GM11168 (cell line): ENCODE measurements around the gene NUP210.

Experiments used
- in situ Hi-C: fragments of 300-500 bp; cut with MboI; formaldehyde crosslinking; loops from one replicate; pipeline ENCODE4 v1.12.0; 2022; ENCODE audit warnings: low sequenced_read_pairs; ENCODE audit not compliant: unreplicated experiment

NUP210 gene

DNA sequence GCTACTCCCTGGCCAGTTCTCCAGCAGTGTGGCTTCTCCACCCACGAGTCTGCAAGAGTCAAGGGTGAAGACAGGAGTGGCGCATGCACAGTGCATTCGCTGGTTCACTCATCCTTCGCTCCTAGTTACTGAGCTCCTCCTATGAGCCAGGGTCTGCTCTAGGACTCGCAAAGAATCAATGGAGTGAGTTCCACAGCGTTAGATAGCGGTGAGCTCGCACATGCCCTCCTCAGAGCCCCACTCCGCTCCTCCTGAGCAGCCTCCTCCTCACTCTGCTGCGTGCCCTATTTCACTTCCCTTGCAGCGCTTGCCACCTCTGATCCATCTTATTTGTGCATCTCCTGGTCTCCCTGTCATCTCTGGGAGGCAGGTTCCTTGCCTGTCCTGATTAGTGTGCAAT is 63.0 kb downstream of the NUP210 start:
- in situ Hi-C loops: no loop called here

DNA sequence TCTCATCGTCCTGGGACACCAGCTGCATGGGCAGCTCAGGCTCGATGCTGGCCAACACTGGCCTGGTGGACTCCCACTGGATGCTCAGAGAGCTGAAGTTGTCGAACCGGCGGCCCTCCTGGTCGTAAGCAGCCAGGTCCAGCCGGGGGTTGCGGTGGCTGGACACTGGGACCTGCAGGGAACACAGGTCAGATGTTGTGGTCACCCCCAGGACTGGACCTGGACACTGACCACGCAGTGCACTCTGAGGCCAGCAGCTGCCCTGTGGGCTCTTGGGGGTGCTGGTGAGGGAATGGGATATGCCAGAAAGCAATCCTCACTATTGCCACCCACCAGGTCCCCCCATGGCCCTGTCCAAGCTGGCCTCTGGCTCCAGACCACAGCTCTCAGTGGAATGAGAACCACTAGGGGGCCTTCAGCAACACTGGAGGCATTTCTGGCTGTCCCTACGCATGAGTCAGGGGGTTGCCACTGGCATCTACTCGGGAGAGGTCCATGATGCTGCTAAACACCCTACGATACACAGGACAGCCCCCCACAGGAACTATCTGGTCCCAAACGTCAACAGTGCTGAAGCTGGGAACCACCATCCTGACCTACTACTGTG is 66.1 kb downstream of the NUP210 start:
- in situ Hi-C loops: no loop called here

DNA sequence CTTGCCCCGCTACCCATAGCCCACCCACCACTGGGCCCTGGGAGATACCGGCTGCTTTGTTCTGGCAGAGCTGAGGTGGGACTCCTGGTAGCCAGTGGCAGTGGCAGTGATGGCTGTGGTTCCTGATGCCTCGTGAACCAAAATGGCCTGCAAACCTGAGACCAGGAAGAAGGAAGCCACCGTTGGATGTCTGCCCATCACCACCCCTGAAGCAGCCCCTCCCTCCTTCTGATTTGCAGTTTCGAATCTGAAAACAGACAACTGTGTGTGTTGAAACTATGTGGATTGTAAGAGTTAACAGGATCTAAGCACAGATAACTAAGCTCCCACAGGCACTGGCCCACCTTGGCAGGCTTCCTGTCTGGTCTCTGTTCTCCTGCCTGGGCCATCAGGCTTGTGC is 66.6 kb downstream of the NUP210 start:
- in situ Hi-C loops: no loop called here

DNA sequence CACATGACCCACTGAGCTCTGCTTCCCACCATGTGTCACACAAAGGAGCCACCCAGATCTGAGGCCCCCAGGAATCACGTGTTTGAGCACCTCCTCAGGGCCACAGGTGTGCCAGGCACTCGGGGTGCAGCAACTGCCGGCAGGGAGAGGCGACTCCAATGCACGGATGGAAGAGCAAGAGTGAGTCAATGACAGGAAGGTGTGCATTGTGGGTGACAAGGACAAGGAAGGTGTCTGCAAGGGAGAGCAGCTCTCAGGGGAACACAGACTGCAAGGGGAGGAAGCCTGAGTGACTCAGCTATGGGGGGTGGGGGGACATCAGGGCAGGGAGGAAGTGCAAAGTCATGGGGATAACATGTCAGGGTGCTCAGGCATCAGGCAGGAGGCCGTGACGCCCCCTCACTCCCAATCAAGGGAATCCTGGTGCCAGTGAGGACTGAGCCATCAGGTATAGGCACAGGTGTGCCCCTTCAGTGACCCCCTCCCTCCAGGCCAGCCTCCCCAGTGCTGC is 67.4 kb downstream of the NUP210 start:
- in situ Hi-C loops: no loop called here

DNA sequence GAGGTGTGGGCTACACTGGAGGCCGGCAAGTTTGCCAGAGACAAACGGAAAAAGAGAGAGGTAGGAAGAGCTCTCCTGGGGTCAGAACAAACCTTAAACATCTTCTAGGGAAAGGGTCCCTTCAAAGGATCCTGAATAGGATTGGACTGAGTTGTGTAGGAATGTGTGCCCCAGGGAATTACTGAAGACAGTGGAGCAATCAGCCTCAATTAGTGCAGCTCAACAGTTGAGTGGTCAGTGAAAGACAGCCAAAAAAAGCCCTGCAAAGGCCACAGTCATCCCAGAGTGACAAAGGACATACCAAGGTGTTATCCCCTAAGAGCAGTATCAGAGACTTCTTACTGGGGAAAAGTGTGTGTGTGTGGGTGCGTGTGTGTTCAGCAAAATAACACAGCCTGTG is 70.3 kb downstream of the NUP210 start:
- in situ Hi-C loops: no loop called here

DNA sequence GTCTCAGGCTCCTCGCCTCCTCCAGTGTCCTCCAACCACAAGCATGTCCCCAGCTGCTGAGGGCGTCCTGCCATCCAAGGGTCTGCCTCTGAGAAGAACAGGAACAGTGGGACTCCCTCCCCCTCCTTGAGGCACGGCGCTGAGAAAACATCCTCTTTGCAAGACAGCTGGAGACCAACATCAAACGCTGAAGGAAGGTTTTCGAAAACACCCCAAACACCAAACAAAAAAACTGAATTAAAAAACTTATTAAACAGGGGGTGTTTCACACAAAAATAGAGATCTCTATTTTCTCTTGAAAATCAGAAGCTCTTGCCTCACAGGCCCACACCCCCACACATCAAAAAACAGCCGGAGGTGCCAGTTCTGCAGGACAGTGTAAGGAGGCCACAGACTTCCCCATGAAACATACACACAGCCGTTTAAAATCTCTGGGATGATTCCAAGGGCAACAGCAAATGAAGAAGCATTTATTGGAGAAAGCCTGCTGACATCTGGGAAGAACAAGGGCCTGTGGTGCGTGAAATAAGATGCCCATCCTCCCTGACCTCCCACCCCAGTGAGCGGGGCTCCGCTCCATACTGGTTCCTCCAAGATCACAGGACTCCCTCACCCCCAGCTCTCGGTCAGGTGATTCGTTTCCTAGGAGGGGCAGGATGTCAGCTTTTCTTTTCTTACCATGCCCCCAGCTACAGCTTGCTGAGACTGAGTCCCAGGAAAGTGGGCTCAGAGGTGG is 71.3 kb downstream of the NUP210 start:
- in situ Hi-C loops: no loop called here

DNA sequence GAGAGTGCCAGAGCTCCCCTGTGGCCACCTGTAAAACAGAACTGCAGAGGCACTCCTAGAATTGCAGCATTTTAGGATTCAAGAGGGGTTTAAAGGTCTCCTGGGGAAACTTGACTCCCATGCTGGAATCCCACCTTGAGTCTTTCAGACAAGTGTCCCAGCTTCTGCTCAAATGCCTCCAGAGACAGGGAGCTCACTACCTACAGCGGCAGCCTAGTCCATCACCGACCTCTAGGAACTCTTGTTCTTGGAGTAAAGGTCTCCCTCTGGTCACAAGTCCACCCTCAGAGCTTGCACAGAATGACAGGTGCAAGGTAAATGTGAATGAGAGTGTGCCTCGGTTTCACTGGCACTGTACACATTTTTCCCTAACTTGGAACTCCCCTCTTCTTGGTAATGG is 72.0 kb downstream of the NUP210 start:
- in situ Hi-C loops: no loop called here

DNA sequence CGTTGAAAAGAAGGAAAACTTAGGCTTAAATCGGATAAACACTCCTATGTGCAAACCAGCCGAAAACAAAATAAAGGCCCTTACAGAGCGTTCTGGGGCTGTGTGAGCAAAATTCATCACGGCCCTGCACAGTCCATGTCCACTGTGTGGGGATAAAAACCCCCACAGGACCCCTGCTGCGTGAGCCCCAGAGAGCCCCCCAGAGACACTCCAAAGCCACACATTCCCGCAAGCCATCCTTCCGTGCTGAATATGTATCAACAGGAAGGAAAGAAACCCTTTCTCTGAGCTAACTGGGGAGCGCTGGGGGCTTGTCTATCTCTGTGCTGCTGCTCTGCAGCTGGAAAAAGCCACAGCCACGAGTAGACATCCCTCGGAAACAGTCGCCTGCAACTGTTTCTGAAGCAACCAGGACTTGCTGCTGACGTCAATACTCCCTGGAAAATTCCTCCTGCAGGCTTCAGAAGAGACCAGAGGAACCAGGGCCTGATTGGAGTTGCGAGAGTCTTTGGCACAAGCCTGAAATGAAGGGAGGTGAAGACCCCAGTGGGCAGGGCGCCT is 72.7 kb downstream of the NUP210 start:
- in situ Hi-C loops: no loop called here

DNA sequence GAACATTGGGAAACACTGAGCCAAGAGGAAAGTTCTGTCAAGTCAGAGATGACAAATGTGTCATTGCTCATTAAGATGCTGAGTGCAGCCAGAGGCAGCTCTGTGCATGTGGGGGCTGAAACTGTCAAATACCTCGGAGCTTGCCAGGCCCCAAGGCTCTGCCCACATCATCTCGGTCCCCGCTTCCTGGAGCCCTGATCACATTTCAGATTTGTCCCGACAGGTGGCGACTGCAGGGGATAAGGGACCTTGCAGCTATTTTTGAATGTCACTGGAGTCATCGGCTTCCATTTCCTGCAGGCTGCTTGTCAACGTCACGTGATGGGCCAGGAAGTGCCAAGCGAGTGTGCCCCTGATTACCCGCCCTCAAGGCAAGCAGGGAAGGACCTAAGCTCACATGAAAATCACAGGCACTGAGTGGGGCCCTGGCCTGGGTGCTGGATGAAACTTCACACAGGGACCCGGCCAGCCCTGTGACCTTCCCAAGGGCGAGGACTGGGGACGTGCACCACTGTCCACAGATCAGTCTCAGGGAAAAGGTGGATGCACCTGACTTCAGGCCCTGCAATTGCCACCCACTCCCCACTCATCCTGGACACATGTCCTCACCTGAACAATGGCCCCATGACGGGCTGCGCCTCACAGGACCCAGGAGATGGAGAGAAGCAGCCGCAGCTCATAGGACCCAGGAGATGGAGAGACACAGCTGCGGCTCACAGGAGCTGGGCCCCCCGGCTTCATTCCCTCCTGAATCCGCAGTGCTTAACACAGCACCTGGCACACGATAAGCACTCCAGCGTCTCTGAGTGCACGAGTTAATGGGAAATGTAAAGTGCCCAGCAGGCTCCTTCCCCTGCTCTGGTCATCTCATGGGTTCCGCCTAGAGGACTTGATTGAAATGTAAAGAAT is 73.4 kb downstream of the NUP210 start:
- in situ Hi-C loops: no loop called here

DNA sequence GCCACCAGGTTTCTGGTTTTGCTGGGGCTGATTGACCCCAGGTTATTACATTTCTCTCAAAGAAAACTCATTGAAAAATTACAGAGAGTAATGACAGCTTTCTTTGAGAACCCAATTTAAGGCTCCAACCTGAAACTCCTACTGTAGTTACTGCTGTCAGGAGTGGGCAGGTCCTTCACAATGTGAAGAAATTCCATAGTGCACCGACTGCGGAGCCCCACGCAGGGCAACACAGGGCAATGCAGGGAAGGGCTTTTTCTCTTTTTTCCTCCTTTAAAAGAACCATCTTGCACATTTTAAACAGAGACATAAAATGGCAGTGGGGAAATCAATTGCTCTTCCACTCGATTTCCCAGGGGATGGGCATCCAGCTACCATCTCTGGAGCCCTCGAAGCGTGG is 74.3 kb downstream of the NUP210 start:
- in situ Hi-C loops: no loop called here

DNA sequence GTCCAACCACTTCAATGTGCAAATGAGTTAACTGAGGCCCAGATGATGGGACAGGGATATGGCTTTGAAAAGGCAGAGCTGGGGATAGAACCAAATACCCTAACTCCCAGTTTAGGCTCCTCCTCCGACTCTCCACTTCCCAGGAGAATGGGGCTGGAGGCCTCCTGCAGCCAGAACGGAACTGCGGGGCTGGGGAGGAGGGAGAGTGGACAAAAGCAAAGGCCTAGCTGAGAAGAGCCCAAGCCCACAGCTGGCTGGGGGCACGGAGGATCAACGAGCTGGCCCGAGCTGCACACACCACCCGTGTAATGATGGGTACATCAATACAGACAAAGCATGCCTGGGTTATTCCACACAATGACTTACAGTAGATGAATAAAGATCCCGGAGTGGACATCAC is 74.8 kb downstream of the NUP210 start:
- in situ Hi-C loops: no loop called here

DNA sequence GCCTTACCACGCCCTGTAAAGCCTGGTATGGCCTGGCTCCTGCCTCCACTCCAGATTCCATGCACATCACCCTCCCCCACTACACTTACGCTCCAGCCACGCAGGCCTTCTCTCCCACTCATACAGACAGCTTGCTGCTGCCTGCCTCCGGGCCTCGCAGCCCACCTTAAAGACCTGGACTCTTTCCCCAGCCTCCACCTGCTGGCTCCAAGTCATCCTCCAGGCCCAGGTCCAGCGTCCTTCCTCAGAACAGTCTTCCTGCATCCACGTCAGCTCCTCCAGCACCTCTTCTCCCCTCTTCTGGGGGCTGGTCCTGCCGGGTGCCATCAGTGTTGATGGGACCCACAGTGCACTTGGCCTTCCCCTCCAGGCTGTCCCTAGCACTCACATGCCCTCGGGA is 75.5 kb downstream of the NUP210 start:
- in situ Hi-C loops: no loop called here

DNA sequence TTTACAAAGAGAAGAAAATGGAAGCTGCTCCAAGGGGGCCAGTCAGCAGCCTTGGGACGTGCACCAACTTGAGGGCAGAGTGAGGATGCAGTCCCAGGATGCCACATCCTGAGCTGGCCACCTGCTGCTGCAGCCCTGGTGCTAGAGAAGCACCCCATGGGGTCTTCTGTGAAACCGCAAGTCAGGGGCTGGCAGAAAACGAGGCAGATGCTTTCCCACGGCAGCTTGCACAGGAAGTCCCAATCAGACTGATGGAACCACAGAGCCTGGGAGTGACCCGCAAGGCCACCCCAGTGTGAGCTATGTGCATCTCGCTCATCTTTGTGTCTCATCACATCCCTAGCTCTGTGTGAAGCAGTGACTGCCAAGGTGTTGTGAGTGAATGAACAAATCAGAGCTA is 76.5 kb downstream of the NUP210 start:
- in situ Hi-C loops: no loop called here

DNA sequence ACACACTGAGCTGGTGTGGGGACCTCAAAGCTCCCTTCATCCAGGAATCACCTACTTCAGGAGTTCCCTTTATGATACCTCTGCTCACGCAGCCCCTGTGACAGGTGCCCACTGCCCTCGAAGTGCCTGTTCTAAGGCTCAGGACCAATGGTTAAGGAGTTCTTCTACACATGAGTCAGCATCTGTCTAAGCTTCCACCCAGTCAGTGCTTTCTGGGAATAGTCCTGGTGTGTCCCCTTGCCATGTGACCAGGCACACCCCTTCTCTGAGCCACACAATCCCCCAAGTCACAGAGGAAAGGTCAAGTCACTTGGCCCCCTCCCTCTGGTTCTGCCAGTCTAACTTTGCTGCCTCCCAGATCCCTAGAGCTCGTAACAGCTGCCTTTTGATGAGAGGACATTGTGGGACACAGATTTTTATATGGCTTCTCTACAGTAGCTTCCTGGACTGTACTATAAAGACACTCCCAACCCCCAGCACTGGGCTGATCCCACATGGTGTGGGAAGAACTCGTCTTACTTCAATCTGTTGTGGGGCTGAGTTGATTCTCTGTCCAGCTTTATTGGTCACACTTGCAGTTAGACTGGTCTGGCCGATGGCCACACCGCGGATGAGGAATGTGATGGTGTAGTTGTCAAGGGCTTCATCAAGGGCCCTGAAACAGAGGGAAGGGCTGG is 78.8 kb downstream of the NUP210 start:
- in situ Hi-C loops: no loop called here

DNA sequence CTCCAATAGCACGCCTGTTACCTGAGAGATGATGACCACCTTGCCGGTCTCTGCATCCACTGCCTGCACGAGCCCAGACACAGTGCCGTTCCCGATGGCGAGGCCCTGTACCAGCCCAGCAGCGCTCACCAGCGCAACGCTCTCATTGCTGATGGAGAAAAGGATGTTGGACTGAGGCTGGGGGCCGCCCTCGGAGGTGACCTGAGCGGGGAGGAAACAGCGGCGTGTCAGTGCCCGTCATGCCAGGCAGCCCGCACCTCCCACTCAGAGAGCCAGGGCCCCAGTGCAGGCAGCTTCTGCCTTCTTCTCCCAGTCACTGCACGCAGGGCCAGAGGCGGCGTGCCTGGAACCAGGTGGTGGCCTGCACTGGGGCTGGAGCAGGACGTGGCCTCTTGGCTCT is 80.3 kb downstream of the NUP210 start:
- in situ Hi-C loops: no loop called here

DNA sequence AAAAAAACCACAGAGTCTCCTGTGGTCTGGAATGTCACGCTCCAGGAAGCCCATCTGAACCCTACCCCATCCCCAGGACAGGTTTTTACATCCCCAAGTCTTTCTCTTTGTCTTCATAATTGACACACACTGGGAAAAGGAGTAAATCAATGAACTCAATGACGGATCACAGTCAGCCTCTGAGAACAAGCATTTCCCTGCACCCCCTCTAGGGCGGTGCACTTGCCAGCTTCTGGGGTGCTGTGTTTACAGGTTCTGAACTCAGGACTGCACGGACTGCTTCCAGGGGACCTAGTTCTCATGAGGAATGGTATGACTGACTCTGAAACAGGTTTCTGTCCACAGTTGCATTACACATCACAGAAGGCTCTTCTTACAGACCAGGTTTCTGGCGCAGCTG is 81.1 kb downstream of the NUP210 start:
- in situ Hi-C loops: no loop called here

DNA sequence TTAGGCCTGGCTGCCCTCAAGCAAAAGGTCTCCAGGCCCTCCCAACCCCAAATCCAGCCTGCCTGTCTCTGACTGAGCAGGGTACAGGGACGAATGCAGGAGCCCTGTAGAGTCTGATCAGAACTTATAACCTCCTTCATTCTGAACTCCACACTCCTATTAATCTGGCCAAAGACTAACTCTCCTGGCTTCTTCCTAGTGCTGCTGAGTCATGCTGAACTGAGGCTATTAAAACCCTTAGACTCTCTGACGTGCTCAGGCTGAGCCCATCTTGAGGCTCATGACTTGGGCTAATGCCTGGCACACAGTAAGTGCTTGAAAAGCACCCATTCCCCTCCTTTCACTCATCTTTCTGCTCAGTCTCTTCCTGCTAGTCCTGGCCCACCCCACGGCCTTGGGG is 81.9 kb downstream of the NUP210 start:
- in situ Hi-C loops: no loop called here

DNA sequence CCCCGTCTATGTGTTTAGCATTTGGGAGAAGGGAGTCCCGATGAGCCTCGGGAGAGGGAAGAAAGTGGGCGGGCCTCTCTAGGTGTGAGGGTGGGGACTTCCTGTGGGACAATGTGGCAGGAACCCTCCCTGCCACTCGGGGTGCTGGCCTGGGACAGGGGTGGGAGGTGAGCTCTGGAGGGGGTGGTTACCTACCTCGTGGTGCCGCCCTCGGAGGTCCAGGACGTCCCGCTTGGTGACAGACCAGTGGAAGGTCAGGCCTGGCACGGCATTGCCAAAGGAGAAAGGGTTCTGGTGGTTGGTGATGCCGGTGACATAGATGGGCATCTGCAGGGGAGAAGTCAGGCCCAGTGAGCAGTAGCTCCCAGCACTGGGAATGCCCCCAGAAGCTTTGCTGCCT is 83.5 kb downstream of the NUP210 start:
- in situ Hi-C loops: no loop called here

DNA sequence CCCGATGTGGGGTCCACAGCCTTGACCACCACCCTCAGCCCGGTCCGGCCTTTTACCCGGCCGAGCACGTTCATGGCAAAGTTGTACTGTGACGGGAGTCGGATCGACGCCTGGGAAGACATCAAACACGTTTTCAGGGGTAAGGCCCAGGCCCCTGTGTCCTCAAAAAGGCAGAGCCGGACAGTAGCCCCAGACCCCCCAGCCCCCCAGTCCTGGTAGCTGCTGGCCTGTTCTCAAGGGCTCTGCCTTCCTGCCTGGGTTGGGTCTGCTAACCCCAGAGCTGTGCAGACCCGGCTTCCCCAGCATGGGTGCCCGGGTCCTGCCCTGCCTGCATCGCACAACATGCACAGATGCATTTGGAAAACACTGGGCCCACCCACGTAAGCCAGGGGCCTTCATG is 84.6 kb downstream of the NUP210 start:
- in situ Hi-C loops: no loop called here

DNA sequence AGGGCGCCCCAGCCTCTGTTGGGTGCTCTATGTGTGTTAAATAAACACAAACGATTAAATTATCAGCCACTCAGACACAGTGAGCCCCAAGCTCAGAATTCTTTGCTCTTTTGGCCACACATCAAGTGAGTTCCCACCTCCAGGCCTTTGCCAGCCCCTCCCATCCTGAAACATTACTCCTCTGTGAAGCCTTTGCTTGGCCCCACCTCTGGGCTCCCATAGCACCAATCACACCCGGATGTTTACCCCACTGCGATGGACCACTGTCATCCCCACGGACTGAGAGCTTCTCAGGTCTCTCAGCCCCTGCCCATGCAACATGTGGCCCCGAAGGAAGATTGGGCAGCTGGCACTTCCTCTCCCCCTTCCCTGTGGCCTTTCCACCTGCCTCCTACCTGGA is 85.1 kb downstream of the NUP210 start:
- in situ Hi-C loops: no loop called here
